OCI-M2 (cell line): ENCODE measurements around the gene HIPK2.

Experiments
- DNase-seq: peaks from one replicate; lab custom pipeline; 2025; ENCODE audit not compliant: unreplicated experiment; lab: John Stamatoyannopoulos, UW

The HIPK2 gene

DNA sequence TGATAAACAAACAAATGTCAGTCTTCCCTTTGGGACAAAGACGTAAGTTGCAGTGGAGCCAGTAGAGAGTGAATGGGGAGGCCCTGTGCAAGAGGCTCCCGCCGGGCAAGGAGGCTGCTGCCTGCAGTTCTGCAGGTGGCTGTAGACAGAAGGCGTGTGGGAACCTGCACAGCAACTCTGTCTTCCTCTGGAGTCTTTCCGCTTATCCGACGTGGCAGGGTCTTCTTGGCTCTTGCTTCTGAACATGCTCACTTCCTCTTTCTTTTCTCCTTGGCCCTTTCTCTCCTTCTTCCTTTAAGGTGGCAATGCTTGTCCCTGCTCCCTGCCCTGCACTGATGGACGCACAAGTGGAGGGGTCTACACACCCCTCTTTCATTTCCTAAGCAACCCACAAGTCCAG, 122.5 kb downstream of the HIPK2 start:
- no peak for DNase-seq

DNA sequence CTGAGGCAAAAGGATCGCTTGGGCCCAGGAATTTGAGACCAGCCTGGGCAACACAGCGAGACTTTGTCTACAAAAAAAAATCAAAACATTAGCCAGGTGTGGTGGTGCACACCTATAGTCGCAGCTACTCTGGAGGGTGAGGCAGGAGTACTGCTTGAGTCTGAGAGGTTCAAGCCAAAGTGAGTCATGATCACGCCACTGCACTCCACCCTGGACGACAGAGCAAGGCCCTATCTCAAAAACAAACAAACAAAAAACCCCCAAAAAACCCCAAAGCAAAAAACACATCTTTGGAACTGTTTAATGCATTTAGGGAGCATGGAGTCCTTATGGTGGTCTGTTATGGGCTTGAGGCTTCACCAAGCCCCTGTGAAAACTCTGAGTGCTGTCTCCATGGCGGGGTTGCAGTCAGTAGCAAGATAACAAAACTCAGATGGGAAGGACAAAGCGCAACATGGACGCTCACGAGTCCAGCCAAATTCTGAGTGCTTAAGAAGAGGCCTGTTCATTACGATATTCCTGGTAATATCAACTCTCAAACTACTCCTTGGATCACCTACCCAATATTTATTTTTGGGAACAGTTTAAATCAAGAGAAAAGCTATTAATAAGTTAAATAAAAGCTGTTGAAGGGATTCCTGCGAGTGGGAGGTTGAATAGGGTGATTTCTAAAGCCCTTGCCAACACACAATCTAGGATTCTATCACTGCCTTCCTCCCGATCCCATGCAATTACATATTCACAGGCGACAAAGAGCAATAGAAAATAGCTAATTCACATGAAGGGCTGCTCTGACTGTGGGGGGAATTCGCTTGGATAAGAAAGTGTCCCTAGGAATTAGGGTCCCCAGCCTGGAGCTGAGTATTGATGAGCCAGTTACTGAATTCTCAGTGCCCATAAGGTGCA, 123.3 kb downstream of the HIPK2 start:
- no peak for DNase-seq

DNA sequence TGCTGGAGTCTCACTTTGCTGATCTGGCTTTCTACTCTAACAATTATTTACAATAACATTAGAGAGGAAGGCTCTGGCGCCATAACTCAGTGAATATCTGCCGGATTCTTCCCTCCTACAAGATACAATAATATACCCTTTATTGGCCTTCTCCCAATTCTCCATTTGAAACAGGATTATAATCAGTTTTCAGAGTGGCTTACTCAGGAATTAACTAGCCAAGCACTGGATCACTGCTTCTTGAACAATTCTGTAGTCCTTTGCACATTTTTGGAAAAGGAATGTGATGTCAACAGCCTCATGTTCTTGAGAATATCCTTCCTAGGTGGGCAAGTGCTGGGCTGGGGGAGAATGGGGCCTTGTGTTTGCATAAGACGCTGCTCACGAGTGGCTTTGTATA, 125.9 kb downstream of the HIPK2 start:
- DNase-seq, result no peak

DNA sequence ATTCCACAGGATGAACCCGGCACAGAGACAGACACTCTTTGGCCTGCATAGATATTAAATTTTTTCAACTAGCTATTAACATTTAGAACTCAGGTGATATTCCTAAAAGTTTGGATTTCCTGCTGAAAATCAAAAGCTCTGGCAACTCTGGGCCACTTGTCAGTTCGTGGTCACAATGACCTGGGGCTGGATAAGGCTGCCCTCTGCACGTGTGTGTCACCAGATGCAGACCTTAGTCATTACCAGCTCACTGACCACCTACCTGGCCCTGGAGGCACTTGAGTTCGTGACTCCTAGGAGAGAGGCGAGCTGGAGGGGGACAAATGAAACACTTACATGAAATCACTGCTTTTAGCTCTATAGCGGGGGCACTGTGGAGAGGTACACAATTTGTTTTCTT, 126.5 kb downstream of the HIPK2 start:
- no peak for DNase-seq

DNA sequence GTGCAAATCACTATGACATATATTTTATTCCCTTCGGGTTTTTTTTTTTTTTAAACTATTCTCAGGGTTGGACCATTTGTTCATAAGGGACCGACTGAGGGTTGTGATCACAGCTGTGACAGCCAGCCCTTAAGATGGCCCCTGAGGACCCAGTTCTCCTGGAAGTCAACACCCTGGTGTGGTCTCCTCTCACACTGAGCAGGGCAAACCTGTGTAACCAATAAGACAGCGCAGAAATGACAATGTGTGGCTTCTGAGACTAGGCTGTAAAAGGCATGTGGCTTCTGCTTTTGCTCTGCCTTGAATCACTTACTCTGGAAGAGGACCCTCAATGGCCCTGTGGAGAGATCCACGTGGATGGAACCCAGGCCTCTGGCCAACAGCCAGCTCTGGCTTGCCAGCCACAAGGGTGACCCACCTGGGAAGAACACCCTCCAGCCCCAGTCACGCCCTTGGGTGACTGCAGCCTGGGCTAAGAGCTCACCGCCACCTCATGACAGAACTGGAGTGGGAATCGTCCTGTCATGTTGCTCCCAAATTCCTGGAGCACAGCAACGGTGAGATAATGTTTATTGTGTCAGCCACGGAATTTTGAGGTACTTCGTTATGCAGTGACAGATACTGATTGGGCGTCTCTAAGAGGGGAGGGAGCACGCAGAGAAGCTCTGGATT, 127.2 kb downstream of the HIPK2 start:
- no peak for DNase-seq

DNA sequence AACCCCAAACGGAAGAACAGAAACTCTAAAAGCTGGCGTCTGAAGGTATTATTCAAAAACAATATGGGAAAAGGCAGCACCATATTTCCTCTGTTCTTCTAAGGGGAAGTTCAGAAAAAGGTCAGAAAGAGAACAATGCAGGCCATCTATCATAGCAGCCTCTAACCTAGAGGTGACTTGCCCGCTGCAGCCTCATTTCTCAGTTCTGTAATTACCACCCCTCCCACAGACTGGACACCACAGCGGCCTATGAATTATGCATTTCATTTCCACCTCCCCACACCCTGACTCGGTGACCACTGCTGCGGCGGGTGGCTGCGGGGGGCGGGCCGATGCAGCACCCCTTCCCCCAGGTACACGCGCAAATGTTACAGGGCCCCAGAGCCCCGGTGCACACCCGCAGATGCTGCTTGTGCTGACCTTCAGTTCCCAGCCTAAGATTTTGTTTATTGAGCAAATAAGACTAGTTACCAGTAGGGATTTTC, 128.8 kb downstream of the HIPK2 start:
- DNase-seq, result no peak

DNA sequence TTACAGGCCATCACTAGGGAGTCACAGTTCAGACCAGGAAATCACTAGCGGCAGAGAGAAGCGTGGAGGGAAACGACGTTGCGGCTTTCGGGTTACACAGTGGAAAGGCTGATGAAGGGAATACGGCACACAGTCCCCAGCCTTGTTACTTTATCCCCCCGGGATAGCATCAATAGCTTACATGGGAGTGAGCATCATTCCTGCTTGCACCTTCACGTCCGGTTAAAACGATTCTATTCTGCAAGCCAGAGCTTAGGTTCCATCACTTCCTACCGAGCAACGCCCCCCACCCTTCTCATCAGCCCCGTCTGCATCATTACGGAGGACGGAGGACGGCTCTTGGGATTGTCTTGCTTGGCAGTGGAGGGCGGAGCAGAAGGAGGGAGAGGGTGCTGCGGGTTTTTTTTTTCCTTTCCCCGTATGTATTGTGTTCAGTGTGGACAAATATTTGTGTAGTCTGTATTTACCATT, 129.4 kb downstream of the HIPK2 start:
- DNase-seq, result no peak

DNA sequence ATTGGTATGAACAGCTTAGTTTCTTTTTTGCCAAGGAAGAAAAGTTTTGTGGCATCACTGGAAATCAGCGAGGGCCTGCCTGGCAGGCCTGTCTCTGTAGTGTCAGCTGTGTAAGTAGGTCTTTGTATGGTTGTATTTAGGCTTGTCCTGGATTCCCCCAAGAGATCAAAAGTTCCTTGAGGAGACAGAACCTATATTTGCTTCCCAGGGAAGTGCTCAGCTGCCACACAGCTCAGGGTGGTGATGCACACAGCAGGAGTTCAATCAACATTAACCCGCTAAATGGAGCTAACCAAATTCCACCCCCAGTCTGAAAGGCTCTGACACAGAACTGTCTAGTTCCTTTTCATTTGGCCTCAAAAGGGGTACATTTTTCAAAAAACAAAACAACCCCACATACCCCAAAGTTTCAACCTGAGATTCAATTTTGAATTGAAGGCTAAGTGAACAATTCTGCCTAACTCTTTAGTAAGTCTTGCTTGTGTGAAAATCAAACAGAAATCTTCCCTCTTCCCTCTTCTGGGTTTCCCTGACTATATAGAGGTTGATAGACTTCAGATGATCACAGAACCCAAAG, 129.9 kb downstream of the HIPK2 start:
- no peak for DNase-seq

DNA sequence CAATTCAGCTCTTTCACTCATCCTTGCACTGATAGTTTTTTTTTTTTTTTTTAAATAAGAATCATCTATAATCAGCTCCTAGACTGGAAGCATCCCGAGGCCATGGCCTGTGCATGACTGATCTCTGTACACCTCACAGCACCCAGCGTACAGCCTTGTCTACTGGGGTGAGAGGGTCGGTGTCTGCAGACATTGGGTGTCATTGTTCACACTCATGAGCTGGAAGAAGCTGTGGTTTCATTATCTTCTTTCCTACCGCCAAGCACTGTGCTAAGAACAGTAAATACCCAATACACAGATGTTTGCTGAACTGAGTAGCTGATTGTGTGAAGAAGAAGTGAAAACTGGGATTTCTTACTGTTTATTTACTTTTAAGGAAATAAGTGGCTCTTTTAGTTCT, 130.7 kb downstream of the HIPK2 start:
- no peak for DNase-seq

DNA sequence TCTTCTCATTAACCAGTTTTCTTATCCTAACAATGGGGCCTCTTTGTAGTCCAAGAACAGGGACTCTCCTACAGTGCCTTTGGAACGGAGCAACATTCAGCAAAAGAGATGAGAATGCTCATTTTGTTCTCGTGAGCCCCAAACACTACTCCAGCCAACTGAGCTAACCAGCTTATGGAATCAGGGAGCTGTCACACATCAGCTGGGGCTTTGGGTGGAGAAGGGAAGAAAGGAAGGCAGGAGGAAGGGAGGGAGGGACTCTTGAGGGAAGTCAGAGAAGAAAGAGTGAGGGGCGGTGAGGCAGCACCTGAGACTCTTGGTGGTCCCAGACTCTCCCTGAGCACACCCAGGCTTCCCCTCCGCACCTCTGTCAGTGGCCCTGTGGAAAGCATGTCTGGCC, 131.2 kb downstream of the HIPK2 start:
- DNase-seq, result no peak

DNA sequence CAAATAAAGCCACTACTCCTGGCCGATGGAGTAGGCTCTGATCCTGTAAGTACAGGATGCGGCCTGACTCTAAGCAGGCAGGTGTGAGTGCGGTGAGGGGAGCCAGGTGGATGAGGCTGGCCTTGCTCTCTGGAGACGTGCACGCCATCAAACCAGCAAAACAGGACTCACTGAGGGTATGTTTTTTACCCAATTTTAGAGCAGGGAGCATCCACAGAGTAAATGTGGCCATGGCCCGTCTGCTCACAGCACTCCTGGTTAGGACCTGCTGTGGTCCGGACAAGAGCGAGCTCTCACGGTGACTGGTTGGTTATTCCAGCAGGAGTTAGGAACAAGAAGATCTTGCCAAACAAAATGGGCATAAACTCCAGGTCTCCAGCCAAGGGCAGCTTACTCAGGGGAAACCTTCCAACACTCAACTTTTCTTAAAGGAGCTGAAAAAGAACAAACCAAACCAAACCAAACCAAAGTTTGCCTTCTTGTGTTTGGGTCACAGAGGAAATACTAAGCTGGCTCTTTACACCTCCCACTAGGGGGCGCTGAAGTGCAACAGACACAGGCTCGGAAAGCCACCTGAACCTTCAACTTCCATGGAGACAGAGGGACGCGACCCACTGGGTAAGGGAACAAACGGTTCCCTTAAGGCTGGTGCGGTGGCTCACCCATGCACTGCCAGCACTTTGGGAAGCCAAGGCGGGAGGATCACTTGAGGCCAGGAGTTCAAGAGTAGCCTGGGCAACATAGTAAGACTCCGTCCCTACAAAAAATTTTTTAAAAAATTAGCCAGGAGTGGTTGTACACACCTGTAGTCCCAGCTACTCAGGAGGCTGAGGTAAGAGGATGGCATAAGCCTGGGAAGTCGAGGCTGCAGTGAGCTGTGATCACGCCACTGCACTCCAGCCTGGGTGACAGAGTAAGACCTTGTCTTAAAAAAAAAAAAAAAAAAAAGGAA, 131.9 kb downstream of the HIPK2 start:
- no peak for DNase-seq

DNA sequence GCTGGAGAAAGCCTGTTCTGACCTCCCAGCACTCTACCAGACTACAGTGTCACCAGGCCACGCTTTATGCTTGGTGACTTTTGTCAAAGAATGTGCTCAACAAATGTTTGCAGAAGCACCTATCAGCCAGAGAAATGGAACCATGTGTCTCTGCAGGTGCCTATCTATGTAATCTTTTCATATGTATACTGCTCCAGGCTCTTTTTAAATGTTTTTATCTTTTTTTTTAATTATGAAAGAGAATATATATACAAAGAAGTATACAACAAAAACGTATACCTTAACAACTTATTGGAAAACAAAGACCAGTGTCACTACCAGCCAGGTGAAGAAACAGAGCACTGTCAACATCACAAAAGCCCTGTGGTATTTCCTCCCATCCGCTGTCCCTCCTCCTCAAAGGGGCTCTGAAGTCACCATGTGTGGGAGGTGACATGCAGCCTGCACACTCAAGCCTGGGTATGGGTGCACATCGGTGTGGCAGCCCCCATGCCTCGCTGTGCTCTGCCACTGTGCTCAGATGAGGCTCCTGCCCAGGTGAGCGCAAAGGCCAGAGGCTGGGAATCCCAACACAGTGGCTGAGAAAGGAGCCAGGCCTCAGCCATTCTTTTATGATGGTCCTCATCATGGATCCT, 133.7 kb downstream of the HIPK2 start:
- DNase-seq, result no peak

DNA sequence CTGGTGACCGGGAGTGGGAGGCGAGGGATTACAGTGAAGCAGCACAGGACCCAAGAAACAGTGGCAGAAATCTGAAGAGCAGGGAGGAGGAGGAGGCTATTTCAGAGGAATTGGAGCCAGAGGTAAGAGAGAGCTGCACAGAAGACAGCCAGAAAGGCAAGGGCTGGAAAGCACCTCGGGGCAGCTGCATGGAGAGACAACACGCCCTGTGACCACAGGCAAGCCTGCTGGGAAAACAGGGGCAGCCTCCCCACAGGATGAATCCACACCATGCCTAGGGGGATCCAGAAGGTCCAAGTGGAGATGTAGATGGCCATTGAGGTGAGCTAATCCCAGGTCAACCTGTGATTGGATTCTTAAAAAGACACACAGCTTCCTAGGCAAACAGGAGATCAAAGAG, 135.5 kb downstream of the HIPK2 start:
- no peak for DNase-seq

DNA sequence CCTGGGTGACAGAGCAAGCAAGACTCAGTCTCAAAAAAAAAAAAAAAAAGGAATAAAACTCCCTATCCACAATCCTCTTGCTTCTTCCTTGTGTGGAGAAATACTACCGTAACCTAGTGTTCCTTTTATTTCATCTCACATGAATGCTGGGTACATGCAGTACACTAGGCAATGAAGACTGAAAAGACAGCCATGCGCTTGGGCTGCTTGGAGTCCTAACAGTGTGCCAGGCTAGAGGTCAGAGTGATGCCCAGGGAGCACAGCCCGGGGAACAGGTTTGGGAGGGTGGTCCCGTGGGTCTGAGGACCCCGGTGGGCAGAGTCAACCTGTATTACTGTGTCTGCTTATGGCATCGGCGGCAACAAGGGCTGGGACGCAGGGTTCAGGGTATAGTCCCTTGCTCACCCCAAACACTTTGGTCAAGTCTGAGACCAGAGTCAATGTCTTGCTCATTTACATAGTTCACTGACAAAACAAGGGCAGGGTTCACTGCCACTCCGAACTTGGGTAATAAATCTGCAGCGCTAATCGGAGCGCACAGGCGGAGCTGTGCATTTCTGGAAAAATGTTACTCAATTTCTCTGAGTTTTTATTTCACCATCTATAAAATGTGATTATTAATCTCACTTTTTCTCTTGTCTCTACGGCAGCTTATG, 136.3 kb downstream of the HIPK2 start:
- no peak for DNase-seq

DNA sequence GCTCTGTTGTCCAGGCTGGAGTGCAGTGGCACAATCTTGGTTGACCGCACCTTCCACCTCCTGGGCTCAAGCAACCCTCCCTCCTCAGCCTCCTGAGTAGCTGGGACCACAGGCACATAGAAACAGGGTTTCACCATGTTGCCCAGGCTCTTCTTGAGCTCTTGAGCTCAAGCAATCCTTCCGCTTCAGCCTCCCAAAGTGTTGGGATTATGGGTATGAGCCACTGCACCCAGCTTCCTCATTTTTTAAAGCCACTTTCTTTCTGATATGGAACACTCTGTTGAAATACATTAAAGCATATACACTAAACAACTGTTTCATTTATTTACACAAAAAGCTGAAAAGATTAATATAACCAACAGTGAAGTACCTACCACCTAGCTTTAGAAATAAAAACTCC, 137.1 kb downstream of the HIPK2 start:
- no peak for DNase-seq

DNA sequence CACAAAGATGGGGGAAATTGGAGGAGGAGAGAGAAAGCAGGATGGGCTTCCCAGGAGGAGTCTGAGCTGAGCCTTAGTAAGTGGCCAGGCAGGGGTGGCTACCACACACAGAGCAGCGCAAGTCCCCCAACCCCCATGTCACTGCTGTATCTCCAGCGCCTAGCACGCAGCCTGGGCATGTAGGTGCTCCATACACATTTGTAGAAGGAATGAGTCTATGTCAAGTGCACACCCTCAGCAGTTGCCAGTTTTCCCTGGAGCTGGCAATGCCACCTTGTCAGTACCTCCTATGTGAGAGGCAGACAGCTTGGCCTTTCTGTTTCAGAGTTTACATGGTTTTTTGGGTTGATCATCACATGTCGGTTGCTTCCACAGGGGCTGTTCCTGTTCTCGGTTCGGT, 138.2 kb downstream of the HIPK2 start:
- DNase-seq, result no peak

DNA sequence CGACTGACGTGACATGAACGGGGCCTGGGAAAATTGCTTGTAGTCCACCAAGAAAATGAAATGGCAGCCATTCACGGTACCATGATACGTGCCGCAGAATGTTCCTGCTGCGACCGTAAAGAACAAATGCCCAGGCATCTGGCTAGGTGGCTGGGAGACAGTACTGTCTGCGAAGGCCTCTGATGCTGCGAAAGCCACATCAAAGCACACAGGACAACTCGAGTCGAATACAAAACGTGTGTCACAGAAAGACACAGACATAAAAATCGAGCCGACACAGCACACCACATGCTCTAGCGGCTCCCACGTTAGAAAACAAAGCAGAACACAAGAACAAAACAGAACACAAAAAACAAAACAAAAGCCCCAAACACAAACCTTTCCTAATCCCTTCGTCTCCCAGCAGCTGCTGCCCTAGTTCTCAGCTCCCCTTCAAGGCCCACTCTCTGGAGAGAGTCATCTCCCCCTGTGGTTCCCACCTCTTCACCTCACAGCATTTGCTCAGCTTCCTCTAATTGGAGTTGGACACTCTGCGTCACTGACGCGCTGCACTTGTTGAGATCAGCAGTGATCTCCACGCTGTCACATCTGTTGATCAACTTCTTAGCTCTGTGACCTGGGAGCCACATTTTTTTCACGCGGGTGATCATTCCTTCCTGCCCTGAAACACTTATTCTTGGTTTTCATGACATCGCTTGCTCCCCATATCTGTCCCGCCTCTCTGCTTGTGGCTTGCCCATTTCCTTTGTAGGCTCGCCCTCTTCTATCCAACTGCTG, 142.1 kb downstream of the HIPK2 start:
- no peak for DNase-seq

DNA sequence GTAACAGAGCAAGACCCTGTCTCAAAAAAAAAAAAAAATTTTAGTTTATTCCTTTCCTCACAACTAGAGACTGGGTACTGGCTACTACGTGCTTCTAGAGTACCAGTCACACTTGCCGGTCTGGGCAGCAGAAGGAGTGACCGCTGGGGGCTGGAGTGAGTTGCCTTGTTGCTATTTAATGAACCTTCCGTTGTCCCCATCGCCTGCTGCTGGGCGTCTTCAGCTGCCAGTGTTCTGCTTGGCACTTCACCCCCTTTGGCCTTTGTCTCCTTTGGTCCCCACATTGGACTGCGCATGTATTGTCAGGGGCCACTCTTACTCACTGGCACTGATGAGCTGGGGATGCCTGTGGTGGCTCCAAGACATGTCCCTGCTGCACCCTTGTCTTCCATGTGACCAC, 143.7 kb downstream of the HIPK2 start:
- DNase-seq, result no peak

DNA sequence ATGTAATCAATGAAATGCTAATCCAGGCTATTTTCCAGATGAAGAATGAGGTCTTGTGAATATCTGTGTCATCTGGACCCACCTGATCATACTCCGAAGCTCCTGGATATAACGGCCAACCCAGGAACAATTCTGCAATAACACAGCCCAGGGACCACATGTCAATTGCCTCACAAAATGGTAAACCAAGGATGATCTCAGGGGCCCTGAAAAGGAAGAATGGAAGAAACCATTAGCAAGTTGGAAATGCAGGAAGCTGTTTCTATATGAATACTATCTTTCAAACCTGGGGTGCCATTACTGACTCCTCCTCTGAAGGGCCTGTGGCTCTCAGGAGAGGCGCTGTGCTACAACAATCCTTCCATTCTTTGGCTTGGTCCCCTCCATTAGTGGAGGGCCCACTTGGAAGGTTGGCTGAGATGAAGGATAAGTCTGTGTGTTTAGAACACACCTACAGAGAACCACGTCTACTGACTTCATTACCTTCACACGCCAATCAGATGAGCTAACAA, 146.2 kb downstream of the HIPK2 start:
- DNase-seq, result no peak
